Ureter (tissue), 1 donor: Measurements from ENCODE around the gene CFI. TPM values are rescaled to one million over a fixed set of nuclear protein-coding genes. Genes with fewer than 3 reads are reported as not detected.
A peak's percentile ranks its signal among the peaks of the same experiment; 100 is the strongest.

Experiments used
- DNase-seq: peaks from one replicate; pipeline ENCODE4 v3.0.0-alpha.2; 2020; ENCODE audit warnings: low spot score
- total RNA-seq: library from RNA; stranded (reverse); gene quantifications from one replicate; pipeline ENCODE4 v1.2.4, GENCODE V29; 2023
- donor health status: DM: yes; HTN: yes; CAD: no.

CFI gene
- total RNA-seq = 21.3 TPM

GRCh38 chr4:109801895-109802319 is at the start of gene CFI:
Gene CFI, minus strand, starts transcription at chr4:109801999. Its CDS starts 28 bp downstream, at chr4:109801971.
- DNase-seq = no peak

DNA sequence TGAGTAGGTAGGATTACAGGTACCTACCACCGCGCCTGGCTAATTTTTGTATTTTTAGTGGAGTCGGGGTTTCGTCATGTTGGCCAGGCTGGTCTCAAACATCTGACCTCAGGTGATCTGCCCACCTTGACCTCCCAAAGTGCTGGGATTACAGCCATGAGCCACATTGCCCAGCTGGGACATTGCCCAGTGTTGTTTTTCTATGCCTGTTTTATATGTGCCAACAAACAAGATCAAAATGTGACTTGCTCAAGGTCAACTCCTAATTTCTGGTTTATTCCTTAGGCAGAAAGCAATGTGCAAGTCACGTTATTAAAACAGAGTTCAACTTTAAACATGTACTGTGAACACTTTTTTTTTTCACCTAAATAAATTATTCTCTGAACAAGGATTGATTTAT is 48.8 kb upstream of the CFI start:
- no peak for DNase-seq

GRCh38 chr4:109848501-109848900 is 46.7 kb upstream of the CFI start:
- no peak for DNase-seq

GRCh38 chr4:109847896-109848442 is 46.2 kb upstream of the CFI start, which contains the start of gene LRIT3:
Gene LRIT3, plus strand, starts transcription at chr4:109848107. Its CDS starts 95 bp downstream, at chr4:109848202.
- no peak for DNase-seq

GRCh38 chr4:109846395-109847098 is 44.7 kb upstream of the CFI start:
- no peak for DNase-seq

- DNase-seq = no peak
Observed at GRCh38 chr4:109836985-109837384, 35.2 kb upstream of the CFI start.

DNA sequence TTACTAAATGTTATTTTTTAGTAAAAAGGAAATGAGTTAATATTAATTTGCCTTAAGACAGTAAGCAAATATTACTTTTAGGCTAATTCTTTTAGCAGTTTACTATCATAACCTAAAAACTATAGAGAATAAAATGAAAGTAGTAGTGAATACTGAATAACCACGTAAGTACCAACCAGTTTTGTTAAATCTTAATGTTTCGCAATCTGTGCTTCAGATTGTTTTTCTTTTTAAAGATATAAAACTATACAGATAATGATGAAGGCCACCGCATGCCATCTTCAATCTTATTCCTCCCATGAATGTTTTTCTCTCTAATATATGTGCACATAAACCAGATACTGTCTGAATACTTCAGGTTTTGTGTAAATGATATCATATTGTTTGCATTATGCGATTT is 32.0 kb upstream of the CFI start:
- no peak for DNase-seq

DNA sequence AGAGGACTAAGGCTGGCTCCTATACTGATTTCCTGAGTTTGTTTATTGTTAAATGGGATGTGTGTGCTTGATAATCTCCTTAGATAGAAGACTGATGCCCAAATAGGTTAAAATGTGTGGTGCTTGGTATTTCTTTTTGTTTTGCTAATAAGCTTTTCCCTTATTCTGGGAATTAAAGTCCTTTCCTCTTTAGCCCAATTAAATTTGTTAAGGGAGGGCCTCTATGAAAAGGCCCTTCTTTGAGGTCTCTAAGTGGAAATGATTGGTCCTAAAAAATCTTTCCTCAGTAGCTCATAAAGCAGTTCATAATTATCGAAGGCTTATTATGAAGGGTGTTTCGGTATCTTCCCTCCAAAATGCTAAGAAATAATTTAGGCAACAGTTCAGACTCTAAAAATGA is 25.9 kb upstream of the CFI start, which contains the start of gene RRH:
RRH (plus strand) TSS at position 301 of the 400 bp plus-strand sequence; CDS start at position 357, 56 bp downstream.
- no peak for DNase-seq

DNA sequence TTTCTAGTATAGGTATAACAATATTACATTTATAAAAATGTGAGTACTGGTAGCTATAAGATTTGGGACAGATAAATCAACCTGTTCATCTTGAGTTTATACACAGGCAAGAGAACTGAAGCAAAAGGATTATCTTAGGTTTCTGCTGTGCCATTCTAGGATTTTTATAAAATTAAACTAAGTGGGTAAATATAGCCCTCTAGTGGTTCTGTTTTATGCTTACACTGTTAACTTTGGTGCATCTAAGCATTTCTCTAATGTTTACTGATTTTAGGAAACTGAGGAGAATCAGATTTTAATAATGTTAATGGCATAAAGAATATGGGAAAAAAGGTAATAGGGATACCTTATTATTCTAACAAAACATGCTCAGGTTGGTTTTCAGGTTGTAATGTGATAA is 24.9 kb upstream of the CFI start:
- DNase-seq = no peak

DNA sequence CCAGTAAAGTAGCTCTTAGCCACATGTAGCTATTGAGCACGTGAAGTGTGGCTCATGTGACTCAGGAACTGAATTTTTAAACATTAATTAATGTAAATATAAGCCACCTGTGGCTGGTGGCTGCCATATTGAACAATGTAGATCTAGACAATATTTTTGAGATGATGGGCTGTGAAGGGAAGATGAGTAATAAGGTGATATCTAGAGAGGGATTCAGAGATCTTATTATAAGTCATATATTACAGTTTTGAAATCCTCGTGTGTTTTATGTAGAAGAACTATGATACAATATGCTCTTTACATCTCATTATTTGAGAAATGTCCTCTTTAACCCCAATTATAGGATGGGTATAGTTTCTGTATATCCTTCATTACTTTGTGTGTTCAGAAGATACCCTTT is 19.4 kb upstream of the CFI start:
- DNase-seq = no peak

DNA sequence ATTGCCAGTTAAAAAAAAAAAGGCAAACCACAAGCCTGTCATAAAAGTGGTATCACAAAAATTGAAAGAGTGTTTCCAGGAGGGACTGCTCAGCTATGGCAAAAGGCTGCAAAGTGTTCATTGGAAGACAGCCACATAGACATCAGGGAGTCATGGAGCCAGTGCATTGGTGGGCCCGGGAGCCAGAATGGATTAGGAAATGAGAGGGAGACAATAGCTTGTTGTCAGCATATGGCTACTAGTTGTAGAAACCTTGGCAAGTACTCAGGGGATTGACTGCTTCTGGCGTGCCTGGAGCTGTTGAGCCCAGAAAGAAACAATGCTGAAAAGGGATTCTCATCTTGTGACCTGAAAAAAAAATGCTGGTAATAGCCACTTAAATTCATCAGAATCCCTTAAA is 18.8 kb upstream of the CFI start:
- no peak for DNase-seq

- DNase-seq = no peak
Observed at GRCh38 chr4:109818268-109818667, 16.5 kb upstream of the CFI start.

GRCh38 chr4:109816894-109817293 is 15.1 kb upstream of the CFI start:
- no peak for DNase-seq

DNA sequence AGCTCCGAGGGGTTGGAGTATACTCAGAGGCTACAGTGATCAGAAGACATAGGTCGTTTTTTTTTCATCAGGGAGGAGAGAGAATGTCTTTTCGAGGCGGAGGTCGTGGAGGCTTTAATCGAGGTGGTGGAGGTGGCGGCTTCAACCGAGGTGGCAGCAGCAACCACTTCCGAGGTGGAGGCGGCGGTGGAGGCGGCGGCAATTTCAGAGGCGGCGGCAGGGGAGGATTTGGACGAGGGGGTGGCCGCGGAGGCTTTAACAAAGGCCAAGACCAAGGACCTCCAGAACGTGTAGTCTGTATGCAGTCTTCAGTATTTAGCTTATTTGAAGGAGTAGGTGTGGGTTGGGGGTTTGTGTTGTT is 14.3 kb upstream of the CFI start:
- no peak for DNase-seq

GRCh38 chr4:109815151-109816081 is 13.6 kb upstream of the CFI start, which contains the start of gene GAR1:
Gene GAR1, plus strand, starts transcription at chr4:109815762. Its CDS starts 403 bp downstream, at chr4:109816165.
- peak; percentile 90 for DNase-seq

- DNase-seq = no peak
Observed at GRCh38 chr4:109811707-109812106, 9.9 kb upstream of the CFI start.

DNA sequence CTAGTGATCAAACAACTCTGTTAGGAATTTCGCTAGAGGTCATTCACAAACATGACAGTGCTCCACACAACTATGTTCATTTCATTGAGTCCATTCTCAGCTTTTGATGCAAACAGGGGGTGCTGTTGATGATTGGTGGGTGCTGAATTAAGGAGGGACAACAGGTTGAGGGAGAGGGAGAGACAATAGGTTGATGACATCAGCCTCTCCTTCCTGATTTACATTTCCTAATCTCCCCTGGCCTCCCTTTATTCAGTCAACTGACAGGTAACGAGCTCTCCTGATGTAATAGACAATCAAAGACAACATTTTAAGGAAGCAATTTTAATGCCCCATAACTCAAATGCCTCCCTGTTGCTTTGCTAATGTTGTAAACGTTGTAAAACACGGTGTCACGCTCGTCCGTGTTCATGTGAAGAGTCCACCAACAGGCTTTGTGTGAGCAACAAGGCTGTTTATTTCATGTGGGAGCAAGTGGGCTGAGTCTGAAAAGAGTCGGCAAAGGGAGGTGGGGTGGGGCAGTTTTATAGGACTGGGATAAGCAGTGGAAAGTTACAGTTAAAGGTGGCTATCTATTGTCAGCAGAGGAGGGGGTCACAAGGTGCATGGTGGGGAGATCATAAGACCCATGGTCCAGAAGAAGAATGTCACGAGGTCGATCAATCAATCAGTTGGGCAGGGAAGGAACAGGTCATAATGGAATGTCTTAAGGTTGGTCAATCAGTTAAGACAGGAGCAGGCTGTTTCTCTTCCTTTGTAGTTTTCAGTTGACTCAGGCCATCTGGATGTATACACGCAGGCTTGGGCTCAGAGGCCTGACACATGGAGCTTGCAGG is 9.0 kb upstream of the CFI start:
- no peak for DNase-seq

- no peak for DNase-seq
Observed at GRCh38 chr4:109809655-109810054, 7.9 kb upstream of the CFI start.

- DNase-seq = no peak
Observed at GRCh38 chr4:109803924-109804571, 2.2 kb upstream of the CFI start.

DNA sequence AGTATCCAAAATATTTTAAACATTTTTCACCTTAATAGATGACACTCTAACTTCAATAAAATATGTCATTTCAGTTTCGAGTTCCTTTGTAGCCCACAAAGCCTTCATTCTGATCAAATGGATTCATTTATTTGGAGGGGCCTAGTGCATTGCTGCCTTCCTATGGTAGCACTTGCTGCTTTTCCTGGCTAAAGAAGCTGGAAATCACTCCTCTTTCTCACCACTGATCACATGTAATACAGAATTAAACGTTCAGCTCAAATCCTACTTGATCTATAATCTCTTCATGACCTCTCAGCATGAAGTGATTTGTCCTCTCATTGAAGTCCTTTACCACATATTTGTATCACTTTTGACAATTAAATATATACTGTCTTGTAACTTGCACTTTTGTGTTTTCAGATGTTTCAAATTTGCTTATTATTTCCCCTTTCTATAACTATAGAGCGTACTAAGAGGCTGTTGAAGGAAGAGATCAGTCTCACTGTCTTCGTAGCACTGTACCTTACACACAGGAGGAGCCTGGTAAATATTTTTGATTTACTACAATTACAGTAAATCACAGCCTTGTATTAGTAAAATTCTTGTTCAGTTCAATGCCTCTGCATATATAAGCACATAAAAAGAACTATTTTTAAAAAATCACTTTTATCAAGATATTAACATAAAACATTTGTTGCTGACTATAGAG is 555 bp downstream of the CFI start:
- no peak for DNase-seq
